Thyroid gland (tissue), 4 donors: ENCODE data around the gene HOXA5.

Source experiments
- POLR2A ChIP-seq, 2 donors: fragments of 450-650 bp; IDR thresholded peaks; one replicate each; pipeline ENCODE4 v1.6.1; 2017; ENCODE audit warnings: antibody characterized with exemption in 2 of 2, mild to moderate bottlenecking in 2 of 2, moderate library complexity in 1 of 2
- TF ChIP-seq, protein P1 (sequence below), 6 experiments: fragments of 200-600 bp in 3 of 6; fragments of 450-650 bp in 3 of 6; sonication (generic) in 3 of 6; IDR thresholded peaks; one replicate each; pipeline ENCODE4 v1.5.1; 2016 to 2019; ENCODE audit warnings: antibody characterized with exemption in 6 of 6, mild to moderate bottlenecking in 2 of 6, inconsistent platforms in 1 of 6, moderate library complexity in 1 of 6

DNA sequence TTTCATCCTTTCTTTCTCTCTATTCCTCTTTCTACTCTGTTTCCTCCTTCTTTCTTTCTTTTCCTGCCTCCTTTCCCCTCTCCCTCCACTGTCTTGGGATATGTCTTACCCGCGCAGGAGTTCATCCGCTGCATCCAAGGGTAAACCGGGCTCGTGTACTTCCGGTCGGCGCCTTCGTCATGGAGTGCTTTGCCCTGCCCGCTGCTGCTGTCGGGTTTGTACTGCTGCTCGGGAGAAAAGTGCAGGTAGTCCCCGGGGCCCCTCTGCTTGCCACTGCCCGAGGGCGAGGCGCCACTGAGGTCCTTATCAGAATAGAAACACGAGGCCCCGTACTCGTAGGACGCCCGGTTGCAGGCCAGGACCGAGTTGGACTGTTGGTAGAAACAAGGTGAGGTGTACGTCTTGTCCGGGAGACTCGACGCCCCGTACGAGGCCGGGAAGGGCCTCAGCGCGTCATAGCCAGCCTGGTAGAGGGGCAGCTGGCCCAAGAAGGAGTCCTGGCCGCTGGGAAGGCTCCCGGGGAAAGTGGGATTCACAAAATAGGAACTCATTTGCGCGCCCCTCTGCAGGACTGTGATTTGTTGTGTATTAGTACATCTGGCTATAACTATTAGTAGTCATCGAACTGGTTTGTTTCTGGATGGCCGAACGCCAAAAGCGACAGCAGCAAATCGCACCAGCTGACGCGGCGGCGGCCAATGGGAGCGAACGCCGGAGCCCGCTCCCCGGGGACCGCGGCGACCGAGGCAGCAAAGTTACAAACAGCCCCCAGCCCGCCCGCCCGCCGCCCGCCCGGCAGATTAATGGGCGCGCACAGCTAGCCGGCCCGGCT is 3.9 kb upstream of the HOXA5 start, which contains the start of gene HOXA6:
- TF ChIP-seq, protein P1, sequence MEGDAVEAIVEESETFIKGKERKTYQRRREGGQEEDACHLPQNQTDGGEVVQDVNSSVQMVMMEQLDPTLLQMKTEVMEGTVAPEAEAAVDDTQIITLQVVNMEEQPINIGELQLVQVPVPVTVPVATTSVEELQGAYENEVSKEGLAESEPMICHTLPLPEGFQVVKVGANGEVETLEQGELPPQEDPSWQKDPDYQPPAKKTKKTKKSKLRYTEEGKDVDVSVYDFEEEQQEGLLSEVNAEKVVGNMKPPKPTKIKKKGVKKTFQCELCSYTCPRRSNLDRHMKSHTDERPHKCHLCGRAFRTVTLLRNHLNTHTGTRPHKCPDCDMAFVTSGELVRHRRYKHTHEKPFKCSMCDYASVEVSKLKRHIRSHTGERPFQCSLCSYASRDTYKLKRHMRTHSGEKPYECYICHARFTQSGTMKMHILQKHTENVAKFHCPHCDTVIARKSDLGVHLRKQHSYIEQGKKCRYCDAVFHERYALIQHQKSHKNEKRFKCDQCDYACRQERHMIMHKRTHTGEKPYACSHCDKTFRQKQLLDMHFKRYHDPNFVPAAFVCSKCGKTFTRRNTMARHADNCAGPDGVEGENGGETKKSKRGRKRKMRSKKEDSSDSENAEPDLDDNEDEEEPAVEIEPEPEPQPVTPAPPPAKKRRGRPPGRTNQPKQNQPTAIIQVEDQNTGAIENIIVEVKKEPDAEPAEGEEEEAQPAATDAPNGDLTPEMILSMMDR (IDR thresholded peaks at IDR 0.05), result no peak
- no peak for TF ChIP-seq POLR2A (IDR thresholded peaks at IDR 0.05)
